Measurements from ENCODE around the gene GPA33. TPM values are rescaled to one million over a fixed set of nuclear protein-coding genes. Genes with fewer than 3 reads are reported as not detected.

GPA33 gene
- total RNA-seq, 1 donor = not detected

DNA sequence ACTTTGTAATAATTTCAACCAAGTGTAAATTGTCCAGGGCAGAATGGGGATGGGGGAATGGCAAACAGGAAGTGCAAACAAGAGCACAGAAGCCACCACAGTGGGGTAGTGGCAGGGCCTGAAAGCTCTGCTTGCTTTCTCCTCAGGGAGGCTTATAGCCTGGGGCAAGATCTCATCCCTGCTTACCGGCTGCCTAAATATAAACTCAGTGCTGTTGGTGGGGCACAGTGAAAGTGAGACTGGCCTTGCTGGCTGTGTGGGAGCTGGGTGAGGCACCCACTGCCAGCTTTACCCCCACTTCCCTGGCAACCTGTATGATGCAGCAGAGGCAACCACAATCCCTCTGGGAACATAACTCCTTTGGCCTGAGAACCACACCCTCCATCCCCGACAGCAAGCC is 18.9 kb upstream of the GPA33 start:
- no peak overlapping the region for H3K4me3 ChIP-seq (ENCODE audit: low read depth, low read length)
- TF ChIP-seq, protein P1, sequence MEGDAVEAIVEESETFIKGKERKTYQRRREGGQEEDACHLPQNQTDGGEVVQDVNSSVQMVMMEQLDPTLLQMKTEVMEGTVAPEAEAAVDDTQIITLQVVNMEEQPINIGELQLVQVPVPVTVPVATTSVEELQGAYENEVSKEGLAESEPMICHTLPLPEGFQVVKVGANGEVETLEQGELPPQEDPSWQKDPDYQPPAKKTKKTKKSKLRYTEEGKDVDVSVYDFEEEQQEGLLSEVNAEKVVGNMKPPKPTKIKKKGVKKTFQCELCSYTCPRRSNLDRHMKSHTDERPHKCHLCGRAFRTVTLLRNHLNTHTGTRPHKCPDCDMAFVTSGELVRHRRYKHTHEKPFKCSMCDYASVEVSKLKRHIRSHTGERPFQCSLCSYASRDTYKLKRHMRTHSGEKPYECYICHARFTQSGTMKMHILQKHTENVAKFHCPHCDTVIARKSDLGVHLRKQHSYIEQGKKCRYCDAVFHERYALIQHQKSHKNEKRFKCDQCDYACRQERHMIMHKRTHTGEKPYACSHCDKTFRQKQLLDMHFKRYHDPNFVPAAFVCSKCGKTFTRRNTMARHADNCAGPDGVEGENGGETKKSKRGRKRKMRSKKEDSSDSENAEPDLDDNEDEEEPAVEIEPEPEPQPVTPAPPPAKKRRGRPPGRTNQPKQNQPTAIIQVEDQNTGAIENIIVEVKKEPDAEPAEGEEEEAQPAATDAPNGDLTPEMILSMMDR (IDR thresholded peaks at IDR 0.05; ENCODE audit: insufficient read depth, low read depth, low read length) = no peak
- DNase-seq (ENCODE audit: low read depth) = no peak

DNA sequence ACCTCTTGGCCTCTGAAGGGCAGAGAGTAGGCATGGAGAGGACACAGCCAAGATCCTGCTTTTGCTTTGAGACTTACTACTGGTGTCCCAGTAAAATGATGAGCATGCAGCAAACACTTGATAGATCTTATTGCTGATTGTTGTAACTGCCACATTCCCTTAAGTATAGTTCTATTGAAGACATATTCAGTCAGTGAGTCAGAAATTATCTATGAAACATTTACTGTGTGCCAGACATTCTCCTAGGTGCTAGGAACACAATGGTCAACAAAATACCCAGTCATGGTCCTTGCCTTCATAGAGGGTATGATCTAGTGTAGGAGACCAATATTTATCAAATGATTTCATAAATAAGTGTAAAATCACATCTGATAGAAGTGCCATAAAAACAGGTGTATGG is 17.3 kb upstream of the GPA33 start:
- TF ChIP-seq, protein P1 (IDR thresholded peaks at IDR 0.05; ENCODE audit: insufficient read depth, low read depth, low read length) = no peak
- DNase-seq (ENCODE audit: low read depth) = no peak
- no peak overlapping the region for H3K4me3 ChIP-seq (ENCODE audit: low read depth, low read length)

DNA sequence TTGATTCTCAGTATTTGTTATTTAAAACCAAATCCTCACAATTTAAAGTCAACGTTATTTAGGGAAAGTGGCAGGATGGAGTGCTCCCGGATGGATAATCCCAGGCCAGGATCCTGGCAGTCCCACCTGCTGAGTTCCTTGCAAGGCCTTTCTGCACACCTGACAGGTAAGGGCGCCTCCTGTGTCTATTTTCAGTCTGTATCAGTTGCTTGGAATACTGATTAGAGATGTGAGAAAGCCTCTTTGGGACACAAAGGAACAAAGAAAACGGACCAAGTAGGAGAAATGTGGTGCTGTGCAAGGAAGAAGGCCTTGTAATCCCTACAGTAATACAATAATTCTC is 15.9 kb upstream of the GPA33 start:
- no peak for DNase-seq (ENCODE audit: low read depth)
- TF ChIP-seq, protein P1 (IDR thresholded peaks at IDR 0.05; ENCODE audit: insufficient read depth, low read depth, low read length) = no peak
- H3K4me3 ChIP-seq (ENCODE audit: low read depth, low read length) = no peak overlapping the region

DNA sequence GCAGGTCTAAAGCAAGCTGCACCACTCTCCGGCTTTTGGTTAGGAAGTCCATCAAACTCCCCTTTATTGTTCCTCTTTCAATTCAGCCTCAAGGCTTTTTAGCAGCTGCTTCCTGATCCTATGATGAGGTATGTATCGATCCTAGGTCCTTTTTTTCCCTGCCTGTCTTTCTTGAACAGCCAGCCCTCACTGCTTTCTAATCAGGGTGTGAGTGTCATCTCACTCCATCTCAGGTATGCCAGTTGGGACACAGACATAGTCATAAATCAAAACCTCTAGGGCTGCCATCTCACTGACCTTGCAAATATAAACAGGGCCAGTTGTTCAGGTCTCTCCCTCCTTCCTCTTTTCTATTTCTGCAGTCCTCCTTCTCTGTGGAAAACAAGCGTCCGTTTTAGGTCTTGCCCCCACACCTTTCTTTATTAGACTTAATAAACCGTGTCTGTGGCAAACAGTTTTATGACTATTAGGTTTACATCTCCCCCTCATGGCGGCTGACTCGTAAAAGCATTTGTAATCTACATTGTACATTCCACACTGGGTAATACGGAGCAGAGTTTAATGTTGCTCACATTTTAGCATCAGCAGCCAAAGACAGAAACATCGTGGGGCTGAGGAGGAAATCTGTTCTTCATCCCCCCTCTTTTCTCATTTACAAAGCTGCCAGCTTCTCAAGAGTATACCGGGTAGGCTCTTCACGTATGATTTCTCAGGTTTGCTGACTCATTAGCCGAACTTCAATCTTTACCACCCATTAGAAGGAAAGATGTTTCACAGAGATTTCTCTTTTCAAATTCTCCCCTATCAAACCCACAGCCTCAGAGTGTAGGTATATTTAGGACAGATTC is 15.3 kb upstream of the GPA33 start:
- DNase-seq (ENCODE audit: low read depth) = no peak
- TF ChIP-seq, protein P1 (IDR thresholded peaks at IDR 0.05; ENCODE audit: insufficient read depth, low read depth, low read length) = no peak
- no peak overlapping the region for H3K4me3 ChIP-seq (ENCODE audit: low read depth, low read length)

DNA sequence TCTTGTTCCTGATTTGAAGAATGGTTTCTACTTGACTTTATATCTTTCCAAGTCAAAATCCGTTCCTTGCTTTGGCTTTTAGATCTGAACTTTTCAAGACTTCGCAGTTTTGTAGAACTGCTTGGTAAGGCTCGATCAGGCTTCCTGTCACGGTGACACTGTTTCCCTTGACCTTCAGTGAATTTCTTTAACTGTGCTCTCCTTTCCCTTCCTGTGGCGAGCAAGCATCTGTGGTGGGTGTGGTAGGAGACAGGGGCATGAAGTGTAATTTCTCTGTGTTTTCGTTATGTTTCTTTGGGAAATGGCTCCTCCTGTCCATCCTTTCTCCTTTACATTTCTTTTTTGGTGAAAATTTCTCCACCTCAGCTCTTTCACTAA is 14.1 kb upstream of the GPA33 start:
- TF ChIP-seq, protein P1 (IDR thresholded peaks at IDR 0.05; ENCODE audit: insufficient read depth, low read depth, low read length) = no peak
- no peak for DNase-seq (ENCODE audit: low read depth)
- H3K4me3 ChIP-seq (ENCODE audit: low read depth, low read length) = no peak overlapping the region

DNA sequence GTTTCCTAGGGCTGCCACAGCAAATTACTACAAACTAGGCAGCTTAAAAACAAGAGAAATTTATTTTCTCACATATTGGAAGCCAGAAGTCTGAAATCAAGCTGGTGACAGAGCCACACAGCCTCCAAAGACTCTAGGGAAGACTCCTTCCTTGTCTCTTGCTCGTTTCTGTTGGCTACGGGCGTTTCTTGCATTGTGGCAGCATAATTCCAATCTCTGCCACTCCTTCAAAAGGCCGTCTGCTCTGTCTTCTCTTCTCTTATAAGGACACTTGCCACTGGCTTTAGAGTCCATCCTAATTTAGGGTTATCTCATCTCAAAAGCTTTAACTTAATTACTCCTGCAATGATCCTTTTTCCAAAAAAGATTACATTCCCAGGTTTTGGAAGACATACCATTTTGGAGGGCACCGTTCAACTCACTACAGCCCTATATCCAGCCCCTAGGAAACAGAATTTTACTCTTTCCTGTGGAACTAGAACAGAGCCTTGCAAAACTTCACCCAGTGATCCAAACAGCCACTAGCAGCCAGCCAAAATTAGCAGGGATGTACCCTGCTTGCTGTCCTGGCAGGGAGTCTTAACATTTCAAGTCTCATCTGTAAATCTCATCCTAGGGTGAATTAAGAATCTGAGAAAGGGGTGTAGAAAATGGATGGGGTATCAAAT is 12.9 kb upstream of the GPA33 start:
- no peak overlapping the region for H3K4me3 ChIP-seq (ENCODE audit: low read depth, low read length)
- TF ChIP-seq, protein P1 (IDR thresholded peaks at IDR 0.05; ENCODE audit: insufficient read depth, low read depth, low read length) = no peak
- DNase-seq (ENCODE audit: low read depth) = no peak

Measured in fibroblast of villous mesenchyme (primary cell).